Karpas-422 (cell line): Measurements from ENCODE around the gene ATP10B. TPM values are rescaled to one million over a fixed set of nuclear protein-coding genes. Genes with fewer than 3 reads are reported as not detected.

ENCODE experiments used
- DNase-seq: peaks from one replicate; pipeline ENCODE4 v3.0.0-alpha.2; 2015
- H2AFZ ChIP-seq: fragments of 200-600 bp; sonication (generic); 2 replicates; pipeline ENCODE4 v1.6.1; 2014; ENCODE audit warnings: antibody characterized with exemption, low read length, mixed read lengths
- H3K27ac ChIP-seq: fragments of 200-600 bp; sonication (generic); 2 replicates; pipeline ENCODE4 v1.5.1; 2014; ENCODE audit warnings: mild to moderate bottlenecking, low read length, moderate library complexity
- H3K27me3 ChIP-seq: fragments of 200-600 bp; sonication (generic); 2 replicates; pipeline ENCODE4 v1.6.1; 2014; ENCODE audit warnings: low read length, mixed read lengths
- H3K36me3 ChIP-seq: fragments of 200-600 bp; sonication (generic); 2 replicates; pipeline ENCODE4 v1.6.1; 2014; ENCODE audit warnings: low read length, mixed read lengths; ENCODE audit not compliant: insufficient read depth
- H3K4me1 ChIP-seq: fragments of 200-600 bp; sonication (generic); 2 replicates; pipeline ENCODE4 v1.6.1; 2014; ENCODE audit warnings: mild to moderate bottlenecking, low read length, mixed read lengths
- H3K4me2 ChIP-seq: fragments of 200-600 bp; sonication (generic); 2 replicates; pipeline ENCODE4 v1.6.1; 2014; ENCODE audit warnings: low read length, low read depth, mild to moderate bottlenecking; ENCODE audit not compliant: poor library complexity, severe bottlenecking
- H3K4me3 ChIP-seq: fragments of 200-600 bp; sonication (generic); 2 replicates; pipeline ENCODE4 v1.5.1; 2014; ENCODE audit warnings: mild to moderate bottlenecking, antibody characterized with exemption, low read length, mixed read lengths
- H3K79me2 ChIP-seq: fragments of 200-600 bp; sonication (generic); 2 replicates; pipeline ENCODE4 v1.6.1; 2014; ENCODE audit warnings: mild to moderate bottlenecking, low read length, mixed read lengths
- H3K9ac ChIP-seq: fragments of 200-600 bp; sonication (generic); 2 replicates; pipeline ENCODE4 v1.6.0; 2014; ENCODE audit warnings: low read length
- H3K9me2 ChIP-seq: fragments of 200-600 bp; sonication (generic), shearing (Covaris generic); replicated peaks from 2 replicates; pipeline ENCODE4 v1.6.0; 2014; ENCODE audit warnings: mild to moderate bottlenecking, low read length, moderate library complexity; ENCODE audit not compliant: insufficient read depth
- H3K9me3 ChIP-seq: fragments of 300-700, 200-600 bp; sonication (generic); 2 replicates; pipeline ENCODE4 v1.6.1; 2014; ENCODE audit warnings: low read length, mixed read lengths
- H4K20me1 ChIP-seq: fragments of 200-600 bp; sonication (generic); 2 replicates; pipeline ENCODE4 v1.6.1; 2014; ENCODE audit warnings: mild to moderate bottlenecking, antibody characterized with exemption, low read length, low read depth; ENCODE audit not compliant: insufficient read depth
- total RNA-seq: library from RNA; depleted of rRNA; stranded (reverse); fragments of >200 nt; shearing (Covaris generic); gene quantifications from 2 replicates; pipeline ENCODE4 v1.2.3, GENCODE V29; 2014; ENCODE audit warnings: low replicate concordance

ATP10B gene
- total RNA-seq, 1 experiment from 2014 or later = not detected

GRCh38 chr5:160788102-160788660, 63.8 kb downstream of the ATP10B start:
- Histone ChIP-seq H3K36me3 (no peaks in the 10 kb centered on the region), H3K4me1 (no peaks in the 10 kb centered on the region), H3K9ac (no peak overlapping the region), H2AFZ (no peak overlapping the region), H3K27me3 (no peaks in the 10 kb centered on the region), H3K4me2 (no peak overlapping the region), H3K4me3 (no peak overlapping the region), H3K9me2 (no peaks in the 10 kb centered on the region; the same call in 1 of the 2 replicates), H3K9me3 (no peaks in the 10 kb centered on the region), H4K20me1 (no peaks in the 10 kb centered on the region), H3K27ac (no peak overlapping the region), H3K79me2 (no peaks in the 10 kb centered on the region)
- no peak for DNase-seq

GRCh38 chr5:160787240-160787639, 64.8 kb downstream of the ATP10B start:
- Histone ChIP-seq H3K9ac (no peak overlapping the region), H3K4me2 (no peak overlapping the region), H3K9me2 (no peaks in the 10 kb centered on the region; the same call in 1 of the 2 replicates), H3K9me3 (no peaks in the 10 kb centered on the region), H3K4me1 (no peaks in the 10 kb centered on the region), H3K27me3 (no peaks in the 10 kb centered on the region), H3K27ac (no peak overlapping the region), H2AFZ (no peak overlapping the region), H3K79me2 (no peaks in the 10 kb centered on the region), H3K36me3 (no peaks in the 10 kb centered on the region), H3K4me3 (no peak overlapping the region), H4K20me1 (no peaks in the 10 kb centered on the region)
- DNase-seq = peak; percentile 64

GRCh38 chr5:160774666-160775315, 77.2 kb downstream of the ATP10B start:
- Histone ChIP-seq H3K27ac (no peak overlapping the region), H4K20me1 (no peaks in the 10 kb centered on the region), H3K9me2 (no peaks in the 10 kb centered on the region), H3K4me2 (no peak overlapping the region), H3K4me3 (no peak overlapping the region), H3K36me3 (no peaks in the 10 kb centered on the region), H3K9me3 (no peaks in the 10 kb centered on the region), H3K27me3 (no peaks in the 10 kb centered on the region), H3K4me1 (no peaks in the 10 kb centered on the region), H3K79me2 (no peaks in the 10 kb centered on the region), H3K9ac (no peak overlapping the region), H2AFZ (no peak overlapping the region)
- no peak for DNase-seq

- no peaks in the 10 kb centered on the region for H4K20me1 ChIP-seq
- H3K36me3 ChIP-seq = no peaks in the 10 kb centered on the region
- H3K79me2 ChIP-seq = no peaks in the 10 kb centered on the region
- no peak for DNase-seq
- no peak overlapping the region for H3K4me2 ChIP-seq
- H3K9ac ChIP-seq = no peak overlapping the region
- no peaks in the 10 kb centered on the region for H3K27me3 ChIP-seq
- no peaks in the 10 kb centered on the region for H3K9me3 ChIP-seq
- H3K4me3 ChIP-seq = no peak overlapping the region
- H3K4me1 ChIP-seq = no peaks in the 10 kb centered on the region
- no peak overlapping the region for H2AFZ ChIP-seq
- no peaks in the 10 kb centered on the region for H3K9me2 ChIP-seq
- H3K27ac ChIP-seq = no peak overlapping the region
These were observed 78.2 kb downstream of the ATP10B start for GRCh38 chr5:160773646-160774410.

- no peaks in the 10 kb centered on the region for H4K20me1 ChIP-seq
- H3K9me2 ChIP-seq = no peaks in the 10 kb centered on the region
- no peak overlapping the region for H3K4me3 ChIP-seq
- H3K27me3 ChIP-seq = no peaks in the 10 kb centered on the region
- H3K27ac ChIP-seq = no peak overlapping the region
- no peaks in the 10 kb centered on the region for H3K79me2 ChIP-seq
- H2AFZ ChIP-seq = no peak overlapping the region
- H3K36me3 ChIP-seq = no peaks in the 10 kb centered on the region
- H3K4me2 ChIP-seq = no peak overlapping the region
- H3K9me3 ChIP-seq = no peaks in the 10 kb centered on the region
- DNase-seq = no peak
- no peaks in the 10 kb centered on the region for H3K4me1 ChIP-seq
- no peak overlapping the region for H3K9ac ChIP-seq
These were observed 79.2 kb downstream of the ATP10B start for GRCh38 chr5:160772854-160773253.

- no peak overlapping the region for H3K4me3 ChIP-seq
- no peak overlapping the region for H2AFZ ChIP-seq
- no peak for DNase-seq
- no peaks in the 10 kb centered on the region for H3K4me1 ChIP-seq
- H3K9ac ChIP-seq = no peak overlapping the region
- no peak overlapping the region for H3K4me2 ChIP-seq
- no peaks in the 10 kb centered on the region for H3K9me3 ChIP-seq
- no peaks in the 10 kb centered on the region for H4K20me1 ChIP-seq
- no peaks in the 10 kb centered on the region for H3K9me2 ChIP-seq
- no peak overlapping the region for H3K27ac ChIP-seq
- no peaks in the 10 kb centered on the region for H3K79me2 ChIP-seq
- H3K27me3 ChIP-seq = no peaks in the 10 kb centered on the region
- no peaks in the 10 kb centered on the region for H3K36me3 ChIP-seq
These were observed 81.3 kb downstream of the ATP10B start for GRCh38 chr5:160770718-160771117.

GRCh38 chr5:160769301-160769700, 82.7 kb downstream of the ATP10B start:
- Histone ChIP-seq H3K27me3 (no peaks in the 10 kb centered on the region), H3K4me3 (no peak overlapping the region), H2AFZ (no peak overlapping the region), H3K27ac (no peak overlapping the region), H3K9me3 (no peaks in the 10 kb centered on the region), H4K20me1 (no peaks in the 10 kb centered on the region), H3K36me3 (no peaks in the 10 kb centered on the region), H3K79me2 (no peaks in the 10 kb centered on the region), H3K4me2 (no peak overlapping the region), H3K9me2 (no peaks in the 10 kb centered on the region), H3K4me1 (no peaks in the 10 kb centered on the region), H3K9ac (no peak overlapping the region)
- no peak for DNase-seq

GRCh38 chr5:160767062-160767461, 84.9 kb downstream of the ATP10B start:
- no peaks in the 10 kb centered on the region for H3K79me2 ChIP-seq
- no peaks in the 10 kb centered on the region for H3K9me3 ChIP-seq
- H3K9me2 ChIP-seq = no peaks in the 10 kb centered on the region
- no peak overlapping the region for H3K9ac ChIP-seq
- no peaks in the 10 kb centered on the region for H4K20me1 ChIP-seq
- H3K4me3 ChIP-seq = no peak overlapping the region
- H2AFZ ChIP-seq = no peak overlapping the region
- H3K27ac ChIP-seq = no peak overlapping the region
- no peaks in the 10 kb centered on the region for H3K4me1 ChIP-seq
- no peak for DNase-seq
- H3K36me3 ChIP-seq = no peaks in the 10 kb centered on the region
- H3K27me3 ChIP-seq = no peaks in the 10 kb centered on the region
- H3K4me2 ChIP-seq = no peak overlapping the region
